ENCODE measurements around the gene FLT1. TPM values are rescaled to one million over a fixed set of nuclear protein-coding genes. Genes with fewer than 3 reads are reported as not detected.

Gene FLT1
- total and polyA plus RNA-seq, 2 of the 13 experiments (the other 11 are each of a cell fraction or from before 2014, with no cell fraction given), result 0.02 TPM; not detected in 1

DNA sequence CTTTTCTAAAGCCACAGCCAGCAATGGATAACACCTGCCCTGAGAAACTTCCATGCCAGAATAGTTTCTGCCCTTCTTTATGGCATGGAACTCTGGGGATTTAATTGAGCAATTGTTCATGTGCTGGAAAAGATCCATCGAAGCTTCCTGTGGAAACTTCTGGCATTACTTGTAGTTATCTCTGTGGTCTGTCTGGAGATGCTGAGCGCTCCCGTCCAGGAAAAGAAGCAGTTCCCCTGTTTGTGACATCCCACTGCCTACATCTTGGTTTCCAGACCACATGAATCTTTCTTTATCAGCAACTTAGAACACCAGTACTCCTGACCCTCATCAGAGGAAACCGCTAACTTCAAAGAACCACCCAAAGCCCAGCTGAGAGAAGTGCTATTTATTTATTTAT is 24.6 kb downstream of the FLT1 start (continued):
- TF ChIP-seq, protein P1, sequence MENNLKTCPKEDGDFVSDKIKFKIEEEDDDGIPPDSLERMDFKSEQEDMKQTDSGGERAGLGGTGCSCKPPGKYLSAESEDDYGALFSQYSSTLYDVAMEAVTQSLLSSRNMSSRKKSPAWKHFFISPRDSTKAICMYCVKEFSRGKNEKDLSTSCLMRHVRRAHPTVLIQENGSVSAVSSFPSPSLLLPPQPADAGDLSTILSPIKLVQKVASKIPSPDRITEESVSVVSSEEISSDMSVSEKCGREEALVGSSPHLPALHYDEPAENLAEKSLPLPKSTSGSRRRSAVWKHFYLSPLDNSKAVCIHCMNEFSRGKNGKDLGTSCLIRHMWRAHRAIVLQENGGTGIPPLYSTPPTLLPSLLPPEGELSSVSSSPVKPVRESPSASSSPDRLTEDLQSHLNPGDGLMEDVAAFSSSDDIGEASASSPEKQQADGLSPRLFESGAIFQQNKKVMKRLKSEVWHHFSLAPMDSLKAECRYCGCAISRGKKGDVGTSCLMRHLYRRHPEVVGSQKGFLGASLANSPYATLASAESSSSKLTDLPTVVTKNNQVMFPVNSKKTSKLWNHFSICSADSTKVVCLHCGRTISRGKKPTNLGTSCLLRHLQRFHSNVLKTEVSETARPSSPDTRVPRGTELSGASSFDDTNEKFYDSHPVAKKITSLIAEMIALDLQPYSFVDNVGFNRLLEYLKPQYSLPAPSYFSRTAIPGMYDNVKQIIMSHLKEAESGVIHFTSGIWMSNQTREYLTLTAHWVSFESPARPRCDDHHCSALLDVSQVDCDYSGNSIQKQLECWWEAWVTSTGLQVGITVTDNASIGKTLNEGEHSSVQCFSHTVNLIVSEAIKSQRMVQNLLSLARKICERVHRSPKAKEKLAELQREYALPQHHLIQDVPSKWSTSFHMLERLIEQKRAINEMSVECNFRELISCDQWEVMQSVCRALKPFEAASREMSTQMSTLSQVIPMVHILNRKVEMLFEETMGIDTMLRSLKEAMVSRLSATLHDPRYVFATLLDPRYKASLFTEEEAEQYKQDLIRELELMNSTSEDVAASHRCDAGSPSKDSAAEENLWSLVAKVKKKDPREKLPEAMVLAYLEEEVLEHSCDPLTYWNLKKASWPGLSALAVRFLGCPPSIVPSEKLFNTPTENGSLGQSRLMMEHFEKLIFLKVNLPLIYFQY (CRISPR knock-in tag; IDR thresholded peaks at IDR 0.05; ENCODE audit: borderline replicate concordance), result no peak
- no peak for TF ChIP-seq ZSCAN21 (CRISPR knock-in tag; IDR thresholded peaks at IDR 0.05; ENCODE audit: borderline replicate concordance)
- TF ChIP-seq, protein P2, sequence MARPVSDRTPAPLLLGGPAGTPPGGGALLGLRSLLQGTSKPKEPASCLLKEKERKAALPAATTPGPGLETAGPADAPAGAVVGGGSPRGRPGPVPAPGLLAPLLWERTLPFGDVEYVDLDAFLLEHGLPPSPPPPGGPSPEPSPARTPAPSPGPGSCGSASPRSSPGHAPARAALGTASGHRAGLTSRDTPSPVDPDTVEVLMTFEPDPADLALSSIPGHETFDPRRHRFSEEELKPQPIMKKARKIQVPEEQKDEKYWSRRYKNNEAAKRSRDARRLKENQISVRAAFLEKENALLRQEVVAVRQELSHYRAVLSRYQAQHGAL (CRISPR knock-in tag; IDR thresholded peaks at IDR 0.05; ENCODE audit: not compliant biosample characterization), result no peak
- no peak for TF ChIP-seq CENPT (CRISPR knock-in tag; IDR thresholded peaks at IDR 0.05; ENCODE audit: low read depth)
- no peak for TF ChIP-seq AGO1 (IDR thresholded peaks at IDR 0.05; ENCODE audit: low read depth, low read length, poor library complexity, severe bottlenecking)
- TF ChIP-seq, protein P3, sequence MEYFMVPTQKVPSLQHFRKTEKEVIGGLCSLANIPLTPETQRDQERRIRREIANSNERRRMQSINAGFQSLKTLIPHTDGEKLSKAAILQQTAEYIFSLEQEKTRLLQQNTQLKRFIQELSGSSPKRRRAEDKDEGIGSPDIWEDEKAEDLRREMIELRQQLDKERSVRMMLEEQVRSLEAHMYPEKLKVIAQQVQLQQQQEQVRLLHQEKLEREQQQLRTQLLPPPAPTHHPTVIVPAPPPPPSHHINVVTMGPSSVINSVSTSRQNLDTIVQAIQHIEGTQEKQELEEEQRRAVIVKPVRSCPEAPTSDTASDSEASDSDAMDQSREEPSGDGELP (IDR thresholded peaks at IDR 0.05; ENCODE audit: borderline replicate concordance, low read depth), result no peak
- TF ChIP-seq, protein P4, sequence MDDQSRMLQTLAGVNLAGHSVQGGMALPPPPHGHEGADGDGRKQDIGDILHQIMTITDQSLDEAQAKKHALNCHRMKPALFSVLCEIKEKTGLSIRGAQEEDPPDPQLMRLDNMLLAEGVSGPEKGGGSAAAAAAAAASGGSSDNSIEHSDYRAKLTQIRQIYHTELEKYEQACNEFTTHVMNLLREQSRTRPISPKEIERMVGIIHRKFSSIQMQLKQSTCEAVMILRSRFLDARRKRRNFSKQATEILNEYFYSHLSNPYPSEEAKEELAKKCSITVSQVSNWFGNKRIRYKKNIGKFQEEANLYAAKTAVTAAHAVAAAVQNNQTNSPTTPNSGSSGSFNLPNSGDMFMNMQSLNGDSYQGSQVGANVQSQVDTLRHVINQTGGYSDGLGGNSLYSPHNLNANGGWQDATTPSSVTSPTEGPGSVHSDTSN (CRISPR knock-in tag; IDR thresholded peaks at IDR 0.05; ENCODE audit: borderline replicate concordance), result no peak
- TF ChIP-seq NKX3-1 (CRISPR knock-in tag; IDR thresholded peaks at IDR 0.05), result no peak
